GM10847 (cell line): ENCODE measurements around the gene KRT31.
"Not testable (repeated sequence)": the region's sequence is repeated elsewhere in the genome, so short reads cannot be mapped to it uniquely, and the experiment has no call there.

ENCODE experiments used
- POLR2A ChIP-seq: IDR thresholded peaks from 2 replicates; pipeline ENCODE4 v1.6.1; 2011; ENCODE audit not compliant: insufficient read length; ENCODE audit errors: extremely low read depth

KRT31 gene

DNA sequence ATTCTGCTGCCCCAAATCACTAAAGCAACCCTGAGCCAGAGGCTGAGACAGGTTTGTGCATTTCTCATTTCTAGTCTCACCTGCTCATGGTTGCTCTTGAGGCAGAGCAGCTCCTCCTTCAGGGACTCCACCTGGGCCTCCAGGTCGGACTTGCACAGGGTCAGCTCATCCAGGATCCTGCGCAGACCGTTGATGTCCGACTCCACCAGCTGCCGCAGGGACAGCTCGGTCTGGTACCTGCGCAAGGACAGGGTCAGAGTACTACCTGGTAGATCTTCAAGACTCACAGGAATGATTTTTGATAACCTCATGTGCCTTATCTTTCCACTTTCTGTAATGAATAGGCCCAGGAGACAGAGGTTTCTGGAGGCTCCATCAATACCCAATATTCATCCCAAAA, 1.1 kb downstream of the KRT31 start:
- TF ChIP-seq POLR2A = no peak

- TF ChIP-seq POLR2A = no peak
Measured at GRCh38 chr17:41395611-41396010, 1.8 kb downstream of the KRT31 start.

- no peak for TF ChIP-seq POLR2A
Measured at GRCh38 chr17:41394254-41394996, 3.0 kb downstream of the KRT31 start.

DNA sequence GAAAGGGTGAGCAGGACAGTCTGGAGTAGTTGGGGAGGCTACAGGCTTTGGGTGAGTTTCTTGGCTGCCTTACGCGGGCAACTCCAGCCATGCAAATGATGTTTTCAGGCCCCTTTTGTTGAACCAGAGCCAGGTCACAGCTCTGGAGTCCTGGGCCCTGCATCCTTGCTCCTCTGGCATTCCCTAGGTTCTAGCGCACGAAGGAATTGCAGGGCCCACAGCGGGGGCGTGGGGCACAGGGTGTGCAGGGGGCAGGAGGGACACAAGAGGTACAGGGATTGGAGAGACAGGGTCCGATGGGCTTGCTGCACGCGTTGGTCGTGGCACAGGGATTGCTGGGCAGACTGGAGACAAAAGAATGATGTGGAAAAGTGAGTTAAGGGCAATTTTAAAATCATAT, 3.6 kb downstream of the KRT31 start:
- no peak for TF ChIP-seq POLR2A

- TF ChIP-seq POLR2A = no peak
Measured at GRCh38 chr17:41393294-41393693, 4.1 kb downstream of the KRT31 start.

- TF ChIP-seq POLR2A = no peak
Measured at GRCh38 chr17:41392278-41392677, 5.1 kb downstream of the KRT31 start.

DNA sequence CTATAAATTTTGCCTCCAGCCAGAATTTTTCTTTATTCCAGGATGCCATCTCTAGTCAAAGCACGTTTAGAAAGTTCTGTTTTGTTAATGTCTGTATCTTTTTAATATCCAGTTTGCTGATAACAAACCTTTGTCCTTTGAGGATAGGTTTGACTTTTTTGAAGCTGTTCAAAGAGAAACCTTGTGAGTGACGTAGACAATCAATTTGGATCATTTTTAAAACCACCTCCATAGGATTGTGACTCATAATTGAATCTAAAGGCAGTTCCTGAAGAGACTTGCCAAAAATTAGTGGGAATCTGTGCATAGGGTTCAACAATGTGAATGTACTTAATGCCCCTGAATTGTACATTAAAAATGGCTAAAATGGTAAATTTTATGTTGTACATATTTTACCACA, 5.9 kb downstream of the KRT31 start:
- TF ChIP-seq POLR2A = no peak

DNA sequence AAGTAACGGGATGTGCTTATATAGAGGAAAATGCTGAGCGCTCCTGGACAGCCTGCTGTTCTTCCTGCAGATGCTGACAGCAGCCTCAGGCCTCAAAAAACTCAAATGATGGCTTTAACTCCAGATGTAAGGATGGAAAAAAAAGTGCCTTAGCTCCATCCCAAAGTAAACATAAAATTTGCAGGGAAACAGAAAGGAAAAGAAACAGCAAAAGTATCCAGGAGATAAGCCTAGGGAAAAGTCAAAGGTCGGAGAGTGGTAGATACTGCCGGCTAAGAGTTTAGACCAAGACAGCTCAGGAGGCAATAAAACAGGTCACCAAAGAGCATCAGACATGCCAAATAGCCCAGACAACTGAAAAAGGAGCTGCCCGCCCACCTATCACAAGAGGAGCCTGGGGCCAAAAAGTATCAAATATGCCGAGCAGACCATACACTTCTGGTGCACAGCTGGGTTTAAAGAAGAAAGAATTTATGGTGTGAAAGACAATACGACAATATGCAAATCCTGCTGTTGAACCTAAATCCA, 6.9 kb downstream of the KRT31 start:
- TF ChIP-seq POLR2A = no peak

DNA sequence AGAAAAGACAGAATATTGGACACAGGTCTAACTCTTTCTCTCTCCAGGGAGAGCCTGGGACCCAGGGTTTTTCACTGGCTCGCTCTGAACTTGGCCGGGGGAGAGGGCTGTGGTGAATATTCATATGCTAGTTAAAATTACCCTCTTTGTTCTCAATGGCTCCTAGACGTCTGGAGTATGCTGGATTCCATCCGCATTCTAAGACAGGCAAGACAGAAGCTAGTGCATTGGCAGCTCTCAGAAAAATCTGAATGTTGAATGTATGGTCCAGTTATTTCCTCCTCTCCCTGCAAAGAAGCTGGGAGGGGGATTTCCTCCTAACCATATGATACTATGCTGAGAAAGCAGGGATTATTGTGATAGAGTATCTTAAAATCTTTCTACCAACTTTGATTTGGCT, 9.7 kb downstream of the KRT31 start:
- TF ChIP-seq POLR2A = no peak

GRCh38 chr17:41386227-41386626, 11.2 kb downstream of the KRT31 start:
- TF ChIP-seq POLR2A = no peak

DNA sequence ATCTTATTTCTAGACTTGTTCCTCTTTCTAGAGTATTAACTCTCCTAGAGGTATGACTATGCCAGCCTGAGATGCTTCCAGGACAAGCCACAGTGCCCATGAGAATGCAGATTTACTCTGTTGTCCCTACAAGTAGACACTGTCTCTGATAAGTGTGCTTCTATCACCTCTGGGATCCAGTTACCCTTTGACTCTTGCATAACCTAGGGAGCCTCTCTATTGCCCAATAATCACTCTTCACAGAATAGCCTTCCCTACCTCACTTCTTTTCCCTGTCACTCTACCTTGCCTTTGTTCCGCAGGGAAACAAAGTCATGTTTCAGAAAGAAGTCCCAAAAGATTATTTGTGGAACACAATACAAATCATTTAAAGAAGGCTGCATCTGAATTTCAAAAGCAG, 13.7 kb downstream of the KRT31 start:
- TF ChIP-seq POLR2A = no peak

DNA sequence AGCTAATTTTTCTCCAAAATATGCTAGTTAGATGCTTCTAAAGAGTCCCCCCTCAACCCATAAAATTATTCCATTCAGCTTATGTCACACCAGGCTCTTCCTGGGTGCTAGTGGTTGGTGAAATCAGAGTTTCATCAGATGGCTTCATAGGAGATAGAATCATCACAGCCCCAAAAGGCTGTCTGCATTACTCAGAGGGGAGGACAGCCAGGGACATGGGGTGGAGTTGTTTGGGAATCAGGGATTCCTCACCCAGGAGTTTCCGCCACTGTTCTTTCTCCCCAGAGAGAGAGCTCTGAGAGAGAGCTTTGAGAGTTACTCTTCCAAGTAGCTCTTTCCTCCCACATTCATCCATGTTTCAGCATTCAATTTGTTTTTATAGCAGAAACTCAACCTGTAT, 15.0 kb downstream of the KRT31 start:
- TF ChIP-seq POLR2A = no peak

GRCh38 chr17:41381943-41382342, 15.5 kb downstream of the KRT31 start, which contains the start of gene KRT34:
Gene KRT34, minus strand, starts transcription at chr17:41382306. Its CDS starts 60 bp downstream, at chr17:41382246.
- TF ChIP-seq POLR2A = not testable (repeated sequence)

GRCh38 chr17:41377546-41377945, 19.9 kb downstream of the KRT31 start:
- TF ChIP-seq POLR2A = no peak

DNA sequence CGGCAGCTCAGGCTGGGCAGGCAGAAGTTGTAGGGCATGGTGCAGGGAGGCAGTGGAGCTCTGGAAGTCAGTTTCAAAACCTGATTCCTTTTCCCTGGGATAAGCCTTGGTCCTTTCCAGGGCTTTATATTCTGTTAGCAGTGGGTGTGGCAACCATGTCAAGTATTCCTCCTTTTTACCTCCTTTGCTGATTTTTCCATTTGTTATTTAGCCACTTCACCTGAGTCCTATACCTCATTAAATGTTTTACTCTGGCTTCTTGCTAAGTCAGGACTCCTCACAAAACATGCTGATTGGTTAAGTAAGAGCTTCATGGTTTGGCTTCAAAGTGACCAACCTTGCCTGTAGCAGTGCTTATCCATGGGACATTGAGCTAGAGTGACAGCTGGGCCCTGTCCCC, 27.7 kb downstream of the KRT31 start, which contains the start of gene KRT33B:
TSS of gene KRT33B (minus strand) at position 101 of the 400 bp plus-strand sequence. CDS start at position 38, 63 bp downstream.
- TF ChIP-seq POLR2A = no peak

DNA sequence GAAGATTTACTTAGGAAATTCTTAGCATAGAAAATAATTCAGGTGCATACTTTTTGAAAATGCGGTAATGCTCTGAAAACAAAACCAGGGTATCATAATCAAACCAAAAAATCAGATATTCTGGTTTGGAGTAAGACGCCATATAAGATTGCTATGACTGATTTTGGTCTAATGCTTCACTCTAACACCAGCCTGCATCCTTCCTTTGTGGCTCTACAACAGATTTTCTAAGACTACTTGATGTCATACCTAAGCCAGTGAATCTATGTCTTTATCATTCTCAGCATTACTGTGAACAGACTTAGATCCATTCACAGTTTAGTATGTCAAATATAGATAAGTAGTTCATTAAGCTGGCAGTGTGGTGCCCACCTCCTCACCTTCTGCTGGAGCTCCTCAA, 28.4 kb downstream of the KRT31 start:
- no peak for TF ChIP-seq POLR2A
